Esophagus muscularis mucosa (tissue), 4 donors: ENCODE measurements around the gene SPATA3. TPM values are rescaled to one million over a fixed set of nuclear protein-coding genes. Genes with fewer than 3 reads are reported as not detected.

Source experiments
- DNase-seq: peaks from one replicate; pipeline ENCODE4 v3.0.0-alpha.2; 2017; ENCODE audit errors: extremely low spot score
- H3K27ac ChIP-seq, 4 donors: fragments of 200-600 bp; sonication (generic); replicated peaks in 1 of 4; 1 replicate in 3 of 4; 2 replicates in 1 of 4; pipeline ENCODE4 v1.5.1; 2016 to 2019; ENCODE audit warnings: mild to moderate bottlenecking in 1 of 4
- H3K27me3 ChIP-seq, 4 donors: fragments of 200-600 bp; sonication (generic); one replicate each; pipeline versions ENCODE4 v1.5.1 to v1.6.0; 2016 to 2019
- H3K36me3 ChIP-seq, 4 donors: fragments of 200-600 bp; sonication (generic); one replicate each; pipeline ENCODE4 v1.5.1; 2016 to 2019
- H3K4me1 ChIP-seq, 4 donors: fragments of 200-600 bp; sonication (generic); one replicate each; pipeline ENCODE4 v1.5.1; 2016 to 2019
- H3K4me3 ChIP-seq, 4 donors: fragments of 200-600 bp; sonication (generic); 1 replicate in 2 of 4; 2 replicates in 2 of 4; pipeline ENCODE4 v1.5.1; 2016 to 2019; ENCODE audit warnings: mild to moderate bottlenecking in 4 of 4, moderate library complexity in 1 of 4
- H3K9me3 ChIP-seq, 4 donors: fragments of 200-600 bp; sonication (generic); 1 replicate in 3 of 4; 2 replicates in 1 of 4; pipeline ENCODE4 v1.5.1; 2016 to 2019
- CTCF ChIP-seq, 3 experiments: fragments of 200-600 bp in 2 of 3; fragments of 450-650 bp in 1 of 3; sonication (generic) in 2 of 3; IDR thresholded peaks; one replicate each; pipeline ENCODE4 v1.5.1; 2017 to 2019; ENCODE audit warnings: antibody characterized with exemption in 3 of 3, mild to moderate bottlenecking in 2 of 3, moderate library complexity in 1 of 3
- EP300 ChIP-seq: sonication (generic); formaldehyde crosslinking; IDR thresholded peaks from one replicate; pipeline ENCODE4 v1.6.1; 2017; ENCODE audit warnings: antibody characterized with exemption
- POLR2A ChIP-seq: fragments of 450-650 bp; IDR thresholded peaks from one replicate; pipeline ENCODE4 v1.6.1; 2017; ENCODE audit warnings: antibody characterized with exemption, moderate library complexity, mild to moderate bottlenecking, low read depth
- POLR2AphosphoS5 ChIP-seq, 2 donors: sonication (generic); formaldehyde crosslinking; IDR thresholded peaks; one replicate each; pipeline ENCODE4 v1.6.1; 2017; ENCODE audit warnings: antibody characterized with exemption in 2 of 2
- WGBS: methylation state at CpG from one replicate; pipeline ENCODE4 v1.1.5; 2018; 5-methylcytosine and 5-hydroxymethylcytosine counted together
- intact Hi-C: fragments of 100-400 bp; cut with DNase I; formaldehyde crosslinking; loops from one replicate; pipeline ENCODE4 v1.15.1; 2023
- total RNA-seq, 4 donors: library from RNA; depleted of rRNA; stranded (reverse); fragments of >200 nt; gene quantifications; one replicate each; pipeline versions ENCODE4 v1.1.0 to v1.2.1, GENCODE V29; 2016

The SPATA3 gene
- total RNA-seq, 4 donors from 2014 or later: not detected

GRCh38 chr2:231007286-231008098 is 11.6 kb downstream of the SPATA3 start:
- intact Hi-C loops: no loop called here
- DNase-seq: no peak
- no peak for TF ChIP-seq EP300
- TF ChIP-seq CTCF (IDR thresholded peaks at IDR 0.05): no peak
- TF ChIP-seq POLR2AphosphoS5 (IDR thresholded peaks at IDR 0.05): no peak
- TF ChIP-seq POLR2A: no peak
- Histone ChIP-seq H3K9me3 (no peaks in the 10 kb centered on the region), H3K4me3 (no peak overlapping the region), H3K27ac (no peak overlapping the region), H3K27me3 (peaks cover 0 to 21% (median 0%) of the 10 kb centered on the region in 4 donors), H3K36me3 (no peaks in the 10 kb centered on the region), H3K4me1 (no peaks in the 10 kb centered on the region)
- 79% methylated on average over 8 of the region's 10 CpGs for WGBS

DNA sequence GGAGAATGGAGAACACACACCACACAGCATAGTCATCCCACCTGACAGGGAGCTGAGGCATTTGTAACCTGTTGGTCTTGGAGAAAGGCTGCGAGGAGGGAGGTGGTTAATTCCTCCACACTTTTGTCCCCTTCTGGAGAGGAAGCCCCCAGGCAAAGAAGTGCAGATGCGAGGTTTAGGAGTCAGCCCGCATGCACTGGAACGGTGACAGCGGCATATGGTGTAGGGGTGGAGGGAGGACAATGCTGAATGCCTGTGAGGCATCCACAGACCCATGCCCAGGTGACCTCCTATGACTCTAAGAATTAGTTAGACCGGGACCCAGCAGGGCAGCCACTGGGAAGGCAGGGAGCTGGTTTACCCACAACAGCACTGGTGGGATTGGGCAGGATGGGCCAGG is 12.2 kb downstream of the SPATA3 start:
- peaks cover 0 to 15% (median 0%) of the 10 kb centered on the region in 4 donors for H3K27me3 ChIP-seq
- DNase-seq: no peak
- no peak overlapping the region for H3K27ac ChIP-seq
- intact Hi-C loops: no loop called here
- H3K4me1 ChIP-seq: no peaks in the 10 kb centered on the region
- H3K9me3 ChIP-seq: no peaks in the 10 kb centered on the region
- 84% methylated on average over 5 of the region's 6 CpGs for WGBS
- no peaks in the 10 kb centered on the region for H3K36me3 ChIP-seq
- TF ChIP-seq CTCF (IDR thresholded peaks at IDR 0.05) (no peak), EP300 (no peak), POLR2AphosphoS5 (IDR thresholded peaks at IDR 0.05) (no peak), POLR2A (no peak)
- H3K4me3 ChIP-seq: no peak overlapping the region

DNA sequence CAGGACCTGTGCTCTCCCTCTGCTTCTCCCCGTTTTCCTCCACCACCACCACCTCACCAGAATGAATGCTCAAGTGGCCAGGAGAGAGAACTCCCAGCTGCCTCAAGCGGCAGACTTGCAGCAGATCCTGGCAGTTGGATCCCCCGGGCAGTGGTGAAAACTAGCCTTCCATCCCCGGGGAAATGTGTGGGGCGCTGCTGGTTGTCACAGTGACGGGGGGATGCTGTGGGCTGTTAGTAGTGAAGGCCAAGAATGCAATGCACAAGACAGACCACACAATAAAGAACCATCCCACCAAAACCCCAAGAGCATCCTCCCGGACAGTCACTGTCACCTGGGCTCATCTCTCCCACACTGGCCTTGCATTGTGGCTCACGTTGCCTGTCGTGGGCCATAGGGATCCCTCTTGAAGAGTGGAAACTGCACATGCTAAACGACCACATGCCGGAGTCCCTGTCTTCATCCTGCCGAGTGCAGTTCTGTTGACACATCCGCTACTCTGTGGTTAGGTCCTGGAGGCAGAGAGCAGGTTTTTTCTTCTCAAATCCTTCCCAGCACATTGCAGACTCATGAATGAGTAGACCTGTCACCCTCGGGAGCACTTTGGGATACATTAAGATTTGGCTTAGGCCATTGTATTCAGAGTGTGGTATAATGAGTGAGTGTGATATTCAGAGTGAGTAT is 13.5 kb downstream of the SPATA3 start:
- intact Hi-C loops: no loop called here
- no peak overlapping the region for H3K4me3 ChIP-seq
- no peaks in the 10 kb centered on the region for H3K4me1 ChIP-seq
- TF ChIP-seq EP300: no peak
- no peak overlapping the region for H3K27ac ChIP-seq
- DNase-seq: no peak
- WGBS: 70% methylated on average over 13 of the region's 14 CpGs
- no peaks in the 10 kb centered on the region for H3K9me3 ChIP-seq
- H3K27me3 ChIP-seq: peaks cover 0 to 10% (median 0%) of the 10 kb centered on the region in 4 donors
- H3K36me3 ChIP-seq: no peaks in the 10 kb centered on the region

DNA sequence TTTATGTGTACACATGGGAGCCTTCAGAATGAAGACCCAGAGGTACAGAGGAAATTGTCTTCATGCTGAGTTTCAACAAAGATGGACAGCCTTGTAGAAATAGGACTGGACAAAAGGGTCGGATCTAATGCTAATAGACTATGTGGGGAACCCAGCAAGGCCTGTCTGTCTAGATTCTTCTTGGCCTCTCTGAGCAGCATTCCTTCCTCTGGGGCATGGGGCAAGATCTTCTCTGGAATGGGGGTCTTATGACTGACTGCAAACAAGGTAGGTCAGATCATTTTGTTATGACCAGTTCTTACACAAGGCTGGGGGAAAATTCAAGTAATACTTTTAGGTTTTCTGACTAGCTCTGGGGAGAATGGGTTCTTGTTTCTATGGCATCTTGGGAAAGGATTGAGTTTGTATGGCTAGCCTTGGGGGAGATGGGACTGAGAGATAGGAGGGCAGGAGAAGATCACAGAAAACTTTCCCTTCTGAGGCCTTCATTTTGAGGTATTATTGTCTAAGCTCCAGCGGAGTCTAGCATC is 14.3 kb downstream of the SPATA3 start:
- DNase-seq: no peak
- intact Hi-C loops: no loop called here
- Histone ChIP-seq H3K4me1 (no peaks in the 10 kb centered on the region), H3K9me3 (no peaks in the 10 kb centered on the region), H3K4me3 (no peak overlapping the region), H3K27ac (no peak overlapping the region), H3K36me3 (no peaks in the 10 kb centered on the region), H3K27me3 (peaks cover 0 to 15% (median 0%) of the 10 kb centered on the region in 4 donors)
- no peak for TF ChIP-seq POLR2A
- TF ChIP-seq EP300: no peak
- no peak for TF ChIP-seq CTCF (IDR thresholded peaks at IDR 0.05)
- no peak for TF ChIP-seq POLR2AphosphoS5 (IDR thresholded peaks at IDR 0.05)
- 96% methylated on average over 2 of the region's 2 CpGs for WGBS

DNA sequence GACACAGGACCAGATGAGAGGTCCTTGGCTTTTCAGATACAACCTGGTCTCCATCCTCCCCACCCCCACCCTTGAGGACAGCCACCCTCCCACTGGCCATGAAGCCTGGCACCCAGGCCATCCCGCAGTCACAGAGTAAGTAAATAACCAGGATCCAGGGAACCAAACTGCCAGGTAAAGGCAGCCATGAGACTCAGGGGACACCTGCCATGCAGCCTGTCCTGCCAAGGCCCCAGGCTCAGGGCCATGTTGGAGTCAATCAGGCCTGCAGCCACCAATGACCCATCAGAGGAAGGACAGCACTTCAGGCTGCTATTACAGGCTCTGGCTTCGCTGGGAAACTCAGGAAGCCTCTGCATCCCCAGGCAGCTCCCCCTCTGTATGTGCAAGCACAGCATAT is 15.6 kb downstream of the SPATA3 start:
- Histone ChIP-seq H3K4me1 (no peaks in the 10 kb centered on the region), H3K9me3 (no peaks in the 10 kb centered on the region), H3K27ac (no peak overlapping the region), H3K27me3 (peaks cover 0 to 20% (median 0%) of the 10 kb centered on the region in 4 donors), H3K4me3 (no peak overlapping the region), H3K36me3 (no peaks in the 10 kb centered on the region)
- WGBS: 0% methylated on average over 1 of the region's 2 CpGs
- DNase-seq: no peak
- intact Hi-C loops: no loop called here
- no peak for TF ChIP-seq POLR2A
- no peak for TF ChIP-seq CTCF (IDR thresholded peaks at IDR 0.05)
- TF ChIP-seq POLR2AphosphoS5 (IDR thresholded peaks at IDR 0.05): no peak
- TF ChIP-seq EP300: no peak
